GM19372 (cell line): Measurements from ENCODE around the gene FRA10AC1.

Experiments
- ATAC-seq: cut with Tn5 transposase; IDR thresholded peaks from one replicate; pipeline ENCODE4 v1.9.1; 2021; ENCODE audit warnings: mild to moderate bottlenecking, low read depth, moderate library complexity; ENCODE audit not compliant: unreplicated experiment

Gene FRA10AC1, protein sequence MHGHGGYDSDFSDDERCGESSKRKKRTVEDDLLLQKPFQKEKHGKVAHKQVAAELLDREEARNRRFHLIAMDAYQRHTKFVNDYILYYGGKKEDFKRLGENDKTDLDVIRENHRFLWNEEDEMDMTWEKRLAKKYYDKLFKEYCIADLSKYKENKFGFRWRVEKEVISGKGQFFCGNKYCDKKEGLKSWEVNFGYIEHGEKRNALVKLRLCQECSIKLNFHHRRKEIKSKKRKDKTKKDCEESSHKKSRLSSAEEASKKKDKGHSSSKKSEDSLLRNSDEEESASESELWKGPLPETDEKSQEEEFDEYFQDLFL

DNA sequence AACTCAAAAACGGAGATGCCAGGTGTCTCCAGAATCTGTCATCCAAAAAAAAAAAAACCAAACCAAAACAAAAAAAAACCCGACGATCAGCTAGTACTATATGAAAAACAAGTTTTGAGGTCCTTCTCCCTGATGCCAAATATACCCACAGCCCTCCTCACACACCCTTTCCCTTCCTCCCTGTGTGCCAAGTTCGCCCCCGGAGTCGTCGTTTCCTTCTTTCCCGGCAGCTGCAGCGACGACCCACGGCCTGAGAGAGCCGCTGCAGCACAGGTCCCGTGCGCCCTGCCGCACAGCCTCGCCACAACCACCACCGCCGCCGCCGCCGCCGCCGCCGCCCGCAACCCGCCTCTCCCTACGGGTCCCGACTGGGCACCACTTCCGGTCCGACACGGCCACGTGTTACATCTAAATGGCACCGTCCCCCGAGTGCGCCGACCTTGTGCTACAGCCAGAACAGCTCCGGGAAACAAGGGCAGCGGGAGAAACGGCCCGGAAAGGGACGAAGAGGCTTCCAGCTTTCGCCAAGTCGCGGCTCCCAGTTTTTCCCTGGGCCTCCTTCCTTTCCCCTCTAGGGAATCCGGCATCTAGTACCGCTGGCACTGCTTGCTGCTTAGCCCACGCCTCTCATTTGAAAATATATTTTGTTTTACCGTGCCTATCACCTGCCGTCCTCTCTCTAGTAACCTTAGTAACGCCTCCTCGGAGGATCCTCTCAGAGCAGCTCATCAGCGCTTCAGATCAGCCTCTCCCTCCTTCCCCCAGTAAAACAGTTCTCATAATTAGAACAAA, at the start of gene FRA10AC1:
Gene FRA10AC1, minus strand, starts transcription at position 383 of the 792 bp plus-strand sequence. CDS start 2,486 bp downstream, outside the sequence.
- peak; percentile 73 for ATAC-seq

DNA sequence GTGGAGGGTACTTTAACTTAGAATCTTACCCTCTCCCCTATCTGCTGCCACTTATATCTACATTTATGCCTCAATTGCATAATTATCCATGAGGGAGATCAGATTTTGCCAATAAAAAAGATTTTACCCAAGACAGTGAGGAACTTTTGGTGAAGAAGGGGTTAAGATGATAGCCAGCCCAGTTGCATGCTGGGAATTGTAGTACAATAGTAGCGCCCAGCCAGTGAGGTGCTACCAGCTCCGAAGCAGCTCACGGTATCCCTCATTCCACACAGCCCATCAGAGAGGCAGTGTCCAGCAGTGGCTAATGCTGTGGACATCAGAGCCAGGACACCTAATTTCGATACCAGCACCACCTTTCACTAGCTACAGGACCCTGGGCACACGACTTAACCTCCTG, 49.4 kb upstream of the FRA10AC1 start:
- ATAC-seq: no peak

DNA sequence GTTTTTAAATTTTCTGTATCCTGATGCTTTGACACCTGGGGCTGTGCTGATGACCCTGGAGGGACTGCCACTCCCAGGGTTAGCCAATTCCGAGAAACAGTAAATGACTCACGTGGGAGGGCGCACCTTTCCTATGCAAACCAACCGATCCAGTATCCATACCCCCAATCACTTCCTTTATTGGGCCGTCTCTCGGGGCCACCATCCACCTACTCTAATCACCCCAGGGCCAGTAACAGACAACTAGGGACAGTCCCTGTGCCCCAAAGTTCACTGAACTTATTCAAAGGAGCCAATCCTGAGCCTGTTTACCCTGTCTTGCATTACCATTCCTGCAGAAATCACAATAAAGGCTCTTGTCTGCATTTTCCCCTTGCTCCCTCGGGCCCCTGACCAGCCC, 48.7 kb upstream of the FRA10AC1 start:
- ATAC-seq: no peak

DNA sequence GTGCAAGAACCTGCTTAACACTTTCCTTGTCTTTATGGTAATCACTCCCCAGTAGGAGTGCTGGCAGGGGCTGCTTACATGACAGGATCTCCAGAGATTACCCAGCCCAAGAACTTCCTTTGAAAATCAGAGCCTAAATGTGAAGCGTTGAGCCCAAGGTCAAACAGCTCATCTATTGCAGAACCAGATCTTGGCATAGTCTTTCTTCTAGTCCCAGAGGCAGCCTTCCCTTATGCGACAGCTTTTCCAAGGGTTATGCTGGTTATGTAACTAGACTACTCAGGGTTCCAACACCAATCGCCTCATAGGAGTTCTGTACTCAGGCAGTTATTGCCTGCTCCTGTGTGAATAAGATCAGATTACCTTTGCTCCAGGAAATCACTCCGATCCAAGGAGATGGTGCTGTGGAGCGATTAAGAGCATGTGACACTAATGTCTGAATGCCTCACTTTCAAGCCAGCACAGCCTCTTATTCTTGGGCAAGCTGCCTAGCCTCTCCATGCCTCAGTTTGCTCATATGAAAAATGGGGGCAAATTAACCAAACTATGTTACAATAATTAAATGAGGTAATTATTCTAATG, 46.9 kb upstream of the FRA10AC1 start:
- ATAC-seq: no peak

DNA sequence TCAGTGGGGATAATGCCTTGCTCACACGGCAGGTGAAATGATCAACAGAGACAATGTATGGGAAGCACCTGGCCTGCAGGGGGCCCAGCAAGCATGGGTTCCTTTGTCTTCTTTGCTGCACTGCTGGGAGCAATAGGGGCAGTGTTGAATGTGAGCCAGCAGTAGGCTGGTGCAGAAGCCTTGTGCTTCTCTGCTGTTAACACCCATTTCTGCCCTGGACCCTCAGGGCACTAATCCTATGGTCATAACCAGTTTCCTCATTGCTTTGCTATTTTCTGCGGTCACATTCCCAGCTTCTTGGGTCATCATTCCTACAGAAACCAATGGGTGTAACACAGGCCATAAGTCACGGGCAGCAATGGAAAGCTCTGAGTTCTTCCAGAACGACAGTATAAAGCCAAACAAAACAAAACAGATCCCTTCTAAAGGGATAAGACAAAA, 44.5 kb upstream of the FRA10AC1 start:
- no peak for ATAC-seq

DNA sequence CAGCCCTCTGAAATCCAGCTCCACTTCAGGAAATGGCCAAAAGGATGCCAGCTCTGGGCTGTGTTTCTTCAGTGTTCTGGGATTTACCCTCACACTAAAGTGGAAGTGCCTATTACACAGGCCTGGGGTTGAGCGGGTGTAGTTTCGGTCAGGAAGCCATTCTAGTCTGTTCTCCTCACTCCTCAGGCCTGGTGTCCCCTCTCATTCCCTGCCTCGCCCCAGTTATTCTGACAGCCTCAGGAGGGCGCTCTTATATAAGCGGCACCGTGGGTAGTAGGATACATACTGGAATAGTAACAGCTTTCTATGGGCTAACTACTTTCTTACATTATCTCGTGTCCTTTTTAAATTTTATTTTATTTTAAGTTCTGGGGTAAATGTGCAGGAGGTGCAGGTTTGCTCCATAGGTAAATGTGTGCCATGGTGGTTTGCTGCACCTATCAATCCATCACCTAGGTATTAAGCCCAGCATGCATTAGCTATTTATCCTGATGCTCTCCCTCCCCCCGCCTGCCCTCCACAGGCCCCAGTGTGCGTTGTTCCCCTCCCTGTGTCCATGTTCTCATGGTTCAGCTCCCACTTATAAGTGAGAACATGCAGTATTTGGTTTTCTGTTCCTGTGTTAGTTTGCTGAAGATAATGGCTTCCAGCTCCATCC, 43.1 kb upstream of the FRA10AC1 start:
- ATAC-seq: no peak

DNA sequence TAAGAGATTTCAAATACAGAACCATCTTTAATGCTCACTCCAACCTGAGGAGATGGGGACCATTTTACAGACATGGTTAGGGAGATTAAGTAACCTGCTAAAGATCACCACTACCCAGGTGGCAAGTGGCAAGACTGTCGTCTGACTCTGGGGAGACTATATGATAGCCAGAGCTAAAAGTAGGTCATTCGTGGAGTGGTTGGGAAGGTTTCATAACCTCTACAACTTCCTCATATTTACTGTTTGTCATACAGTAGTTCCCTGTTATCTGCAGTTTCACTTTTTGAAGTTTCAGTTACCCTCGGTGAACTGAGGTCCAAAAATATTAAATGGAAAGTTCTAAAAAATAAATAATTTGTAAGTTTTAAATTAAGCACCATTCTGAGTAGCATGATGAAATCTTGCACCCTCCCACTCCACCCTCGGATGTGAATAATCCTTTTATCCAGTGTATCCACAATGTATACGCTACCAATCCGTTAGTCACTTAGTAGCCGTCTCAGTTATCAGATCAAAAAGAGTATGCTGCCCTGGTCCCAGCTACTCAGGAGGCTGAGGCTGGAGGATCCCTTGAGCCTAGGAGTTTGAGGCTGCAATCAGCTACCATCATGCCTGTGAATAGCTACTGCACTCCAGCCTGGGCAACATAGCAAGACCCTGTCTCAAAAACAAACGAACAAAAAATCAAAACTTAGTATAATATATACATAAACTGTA, 40.4 kb upstream of the FRA10AC1 start:
- no peak for ATAC-seq

DNA sequence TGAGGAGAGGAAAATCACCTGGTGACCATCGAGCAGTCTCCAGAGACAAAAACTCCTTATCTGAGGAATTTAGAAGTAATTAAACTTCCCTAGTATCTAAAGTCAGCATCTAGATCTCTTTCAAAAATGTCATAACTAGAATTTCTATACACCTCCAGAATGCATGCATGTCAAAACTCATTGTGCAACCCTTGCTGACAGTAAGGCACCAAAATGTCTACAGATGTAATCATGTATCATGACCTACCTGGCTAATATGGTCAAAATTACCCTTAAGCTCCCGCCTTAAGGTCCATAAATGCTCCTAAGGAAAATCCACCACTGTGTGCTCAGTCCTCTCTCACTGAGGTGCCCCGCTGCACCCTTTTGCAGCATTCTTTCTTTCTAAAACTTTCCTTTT, 39.0 kb upstream of the FRA10AC1 start:
- ATAC-seq: no peak

DNA sequence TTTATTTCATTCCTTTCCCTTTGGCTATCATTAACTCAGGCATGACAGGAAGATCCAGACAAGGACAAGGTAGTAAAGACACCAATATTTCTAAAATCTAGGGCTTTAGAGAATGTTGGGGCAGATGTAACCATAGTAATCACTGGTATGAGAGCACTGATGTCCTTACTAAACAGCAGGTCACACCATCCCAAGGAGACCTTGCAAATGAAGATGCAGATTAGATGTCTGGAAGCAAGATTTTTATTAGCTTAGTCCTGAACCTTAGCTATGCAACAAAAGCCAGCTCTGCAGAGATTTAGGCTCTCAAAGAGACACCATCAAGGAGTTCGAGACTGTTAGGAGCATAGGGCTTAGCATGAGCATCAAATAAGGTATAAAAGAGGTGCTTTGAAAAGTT, 23.6 kb upstream of the FRA10AC1 start:
- ATAC-seq: no peak

DNA sequence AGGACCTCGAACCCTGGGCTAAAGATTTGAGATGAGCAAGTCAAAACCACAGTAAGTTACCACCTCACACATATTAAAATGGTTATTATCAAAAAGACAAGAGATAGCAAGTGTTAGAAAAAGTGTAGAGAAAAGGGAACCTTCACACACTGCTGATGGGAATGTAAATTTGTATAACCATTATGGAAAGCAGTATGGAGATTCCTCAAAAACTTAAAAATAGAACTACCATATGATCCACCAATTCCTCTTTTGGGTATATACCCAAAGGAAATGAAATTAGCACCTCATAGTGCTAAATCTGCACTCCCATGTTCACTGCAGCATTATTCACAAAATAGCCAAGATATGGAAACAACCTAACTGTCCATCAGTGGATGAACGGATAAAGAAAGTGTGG, 20.8 kb upstream of the FRA10AC1 start:
- ATAC-seq: no peak

DNA sequence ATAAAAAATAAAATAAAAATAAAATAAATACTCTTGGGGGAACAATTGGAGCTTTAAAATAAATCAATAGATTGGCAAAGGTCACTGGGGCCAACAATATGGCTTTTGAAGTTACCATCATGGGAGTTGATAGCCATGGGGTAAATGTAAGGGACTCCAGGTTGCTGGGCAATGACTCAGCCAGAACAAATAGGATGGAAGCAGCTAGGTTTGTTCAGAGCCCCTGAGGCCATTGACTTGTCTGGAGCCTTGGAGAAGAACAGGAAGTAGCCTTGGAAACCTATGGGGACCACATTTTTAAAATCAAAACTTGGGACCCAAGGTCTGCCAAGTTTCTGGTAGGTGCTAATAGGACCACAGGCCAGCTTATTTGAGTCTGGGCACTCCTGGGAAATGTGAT, 20.2 kb upstream of the FRA10AC1 start:
- ATAC-seq: no peak

DNA sequence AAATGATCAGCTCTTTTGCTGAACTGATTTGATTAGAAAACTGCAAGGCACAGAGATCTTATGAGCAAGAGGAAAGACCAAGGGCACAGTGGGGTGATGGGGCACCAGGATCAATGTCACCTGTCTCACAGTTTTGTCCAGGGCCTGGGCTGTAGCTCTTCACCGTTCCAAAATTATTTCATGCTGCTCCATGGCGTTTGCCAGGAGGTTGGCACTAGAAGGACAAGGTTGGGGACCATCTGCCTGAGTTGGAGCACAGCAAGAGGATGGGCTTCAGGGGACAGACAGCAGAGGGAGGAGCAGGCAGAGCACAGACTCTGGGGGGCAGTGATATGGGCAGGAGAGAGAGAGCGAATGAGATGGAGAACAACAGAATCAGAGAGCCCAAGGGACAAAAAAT, 17.5 kb upstream of the FRA10AC1 start:
- ATAC-seq: no peak

DNA sequence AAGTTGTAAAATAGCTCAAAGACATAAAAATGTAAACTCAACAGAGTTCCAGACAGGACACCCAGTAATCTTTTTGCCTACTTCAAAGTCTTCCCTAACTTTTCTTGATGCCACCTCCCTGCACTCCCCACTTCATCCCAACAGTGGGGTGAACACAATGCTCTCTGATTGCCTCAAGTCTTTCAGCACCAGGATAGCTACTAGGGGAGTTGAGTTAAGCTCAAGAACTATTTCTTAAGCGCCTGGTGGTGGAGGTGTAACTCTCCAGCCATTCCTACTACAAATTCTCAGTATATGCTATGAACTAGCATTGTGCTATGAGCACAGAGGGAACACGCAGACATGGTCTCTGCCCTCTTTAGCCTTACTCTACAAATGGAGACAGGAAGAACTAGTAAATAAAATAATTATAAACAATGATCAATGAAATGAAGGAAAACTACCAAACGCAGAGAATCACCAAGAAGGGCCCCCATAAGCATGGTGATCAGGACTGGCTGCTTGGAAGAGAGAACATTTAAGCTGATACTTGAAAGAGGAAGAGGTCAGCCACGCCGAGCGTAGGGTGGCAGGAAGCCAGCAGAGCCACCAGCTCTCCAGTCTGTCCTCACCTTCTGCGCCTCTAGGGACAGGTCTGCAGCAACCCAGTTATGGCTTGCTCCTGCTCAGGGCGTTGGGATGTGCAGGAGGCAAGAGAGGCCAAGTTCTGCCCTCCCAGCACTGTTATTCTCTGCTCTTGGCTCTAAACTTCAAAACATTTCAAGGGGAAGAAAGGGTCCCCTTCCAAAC, 16.7 kb upstream of the FRA10AC1 start:
- peak; percentile 71 for ATAC-seq

DNA sequence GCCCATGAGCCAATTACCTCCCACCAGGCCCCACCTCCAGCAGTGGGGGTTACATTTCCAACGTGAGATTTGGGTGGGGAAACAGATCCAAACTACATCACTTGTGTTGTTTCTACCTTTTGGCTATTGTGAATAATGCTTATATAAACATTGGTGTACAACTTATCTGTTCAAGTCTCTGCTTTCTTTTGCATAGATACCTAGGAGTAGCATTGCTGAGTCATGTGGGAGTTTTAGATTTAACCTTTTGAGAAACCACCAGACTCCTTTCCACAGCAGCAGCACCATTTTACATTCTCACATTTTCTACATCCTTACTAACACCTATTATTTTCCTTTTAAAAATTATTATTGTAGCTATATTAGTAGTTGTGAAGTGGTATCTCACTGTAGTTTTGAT, 14.4 kb upstream of the FRA10AC1 start:
- no peak for ATAC-seq

DNA sequence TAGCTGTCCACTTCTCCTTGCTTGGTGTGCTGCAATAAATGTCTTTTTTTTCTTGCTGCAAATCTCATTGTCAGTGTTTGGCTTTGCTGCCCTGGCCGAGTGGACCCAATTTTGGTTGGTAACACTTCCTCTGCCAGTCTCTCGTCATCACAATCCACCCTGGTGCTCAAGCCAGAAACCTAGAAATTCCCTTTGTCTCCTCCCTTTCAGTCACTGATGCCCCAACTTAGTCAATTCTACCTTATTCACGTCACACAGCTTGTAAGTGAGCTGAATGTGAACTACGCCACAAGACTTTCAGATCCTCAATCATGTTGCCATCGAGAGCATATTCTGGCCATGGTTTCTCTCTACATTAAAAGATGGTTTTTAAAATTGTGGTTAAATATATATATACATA, 13.0 kb upstream of the FRA10AC1 start:
- peak; percentile 79 for ATAC-seq

DNA sequence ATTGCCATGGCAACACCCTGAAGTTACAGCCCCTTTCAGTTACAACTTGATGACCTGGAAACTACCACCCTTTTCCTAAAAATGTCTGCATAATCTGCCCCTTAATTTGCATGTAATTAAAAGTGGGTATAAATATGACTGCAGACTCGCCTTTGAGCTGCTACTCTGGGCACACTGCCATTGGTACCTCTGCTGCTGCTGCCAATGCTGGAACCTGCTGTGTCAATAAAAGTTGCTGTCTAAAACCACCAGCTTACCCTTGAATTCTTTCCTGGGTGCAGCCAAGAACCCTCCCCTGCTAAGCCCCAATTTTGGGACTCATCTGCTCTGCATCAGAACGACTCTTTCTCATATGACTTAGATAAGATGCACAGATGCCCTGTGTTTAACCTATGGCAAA, 10.2 kb upstream of the FRA10AC1 start:
- ATAC-seq: no peak

DNA sequence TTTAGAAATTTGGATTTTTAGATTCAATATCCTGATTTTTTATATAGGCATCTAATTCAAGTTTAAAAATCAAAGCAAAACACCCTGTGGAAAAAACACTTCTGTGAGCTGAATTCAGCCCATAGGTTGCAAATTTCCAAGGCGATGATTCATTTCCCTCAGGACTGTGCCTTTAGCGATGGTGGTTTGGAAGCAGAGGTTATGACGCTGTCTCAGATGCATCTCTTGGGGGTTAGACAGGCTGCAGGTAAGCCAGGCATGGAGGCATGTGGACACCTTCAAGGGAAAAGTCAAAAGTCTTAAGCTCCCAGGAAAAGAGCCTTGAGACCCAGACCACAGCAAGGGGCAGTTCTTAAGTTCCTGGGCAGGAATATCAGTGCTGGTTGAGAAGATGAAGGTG, 9.5 kb upstream of the FRA10AC1 start:
- no peak for ATAC-seq

DNA sequence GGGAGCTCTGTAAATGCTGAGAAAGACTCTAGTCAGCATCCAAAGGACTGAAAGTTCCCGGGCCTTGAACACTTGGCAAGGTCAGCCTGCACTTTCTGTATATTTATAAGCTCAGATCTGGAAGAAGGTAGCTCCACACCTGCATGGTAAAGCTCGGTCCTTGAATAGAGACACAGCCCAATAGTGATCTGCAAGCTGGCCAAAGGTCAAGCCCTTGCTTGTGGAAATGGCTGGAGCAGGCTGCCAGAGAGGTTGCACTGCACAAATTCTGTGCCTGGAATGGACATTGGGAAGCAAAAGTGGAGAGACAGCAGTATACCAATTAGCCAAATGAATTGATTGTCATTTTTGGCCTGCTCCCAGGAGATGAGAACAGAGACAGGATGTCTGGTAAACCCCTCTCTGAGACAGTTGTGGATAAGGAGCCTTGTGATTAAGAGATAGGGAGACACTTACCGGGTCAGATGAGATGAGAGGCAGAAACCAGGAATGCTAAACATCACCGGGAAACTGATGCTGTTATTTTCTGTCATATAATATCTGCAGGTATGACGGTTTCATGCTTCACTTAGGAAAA, 8.0 kb upstream of the FRA10AC1 start:
- ATAC-seq: no peak

DNA sequence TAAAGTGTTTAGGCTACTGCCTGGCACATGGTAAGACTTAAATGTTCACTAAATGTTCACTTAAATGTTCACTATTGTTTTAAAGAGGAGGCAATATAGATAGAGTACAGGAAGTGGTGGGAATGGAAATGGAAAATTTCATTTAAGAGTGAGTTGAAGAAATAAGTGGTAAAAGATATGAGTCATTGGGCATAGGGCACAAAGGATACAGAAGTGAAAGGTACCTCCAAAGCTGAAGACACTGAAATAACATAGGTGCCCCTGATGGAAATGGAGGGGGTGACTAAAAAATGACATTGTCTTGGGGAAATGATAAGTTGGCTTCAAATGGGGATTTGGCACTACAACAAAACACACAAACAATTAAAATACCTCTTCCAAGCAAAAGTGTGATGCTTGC, 5.2 kb upstream of the FRA10AC1 start:
- ATAC-seq: no peak
